Adrenal gland (tissue), 12 donors: ENCODE data around the gene SLC30A2. TPM values are rescaled to one million over a fixed set of nuclear protein-coding genes. Genes with fewer than 3 reads are reported as not detected.

Source experiments
- DNase-seq, 7 donors: peaks; one replicate each; pipeline ENCODE4 v3.0.0-alpha.2; 2019 to 2020
- H3K27ac ChIP-seq, 5 donors: fragments of 200-600 bp; sonication (generic) in 4 of 5; 1 replicate in 3 of 5; 2 replicates in 2 of 5; pipeline versions ENCODE4 v1.5.1 to v1.8.0; 2016 to 2020; ENCODE audit warnings: mild to moderate bottlenecking in 1 of 5
- H3K27me3 ChIP-seq: fragments of 200-600 bp; 2 replicates; pipeline ENCODE4 v1.8.0; 2021
- H3K36me3 ChIP-seq, 2 donors: fragments of 200-600 bp; replicated peaks in 1 of 2; 1 replicate in 1 of 2; 2 replicates in 1 of 2; pipeline versions ENCODE4 v1.5.1 to v1.8.0; 2018 to 2022
- H3K4me1 ChIP-seq, 2 donors: fragments of 200-600 bp; replicated peaks in 1 of 2; 1 replicate in 1 of 2; 2 replicates in 1 of 2; pipeline versions ENCODE4 v1.5.1 to v1.8.0; 2018 to 2021
- H3K4me3 ChIP-seq, 4 donors: fragments of 200-600 bp; sonication (generic) in 3 of 4; one replicate each; pipeline ENCODE4 v1.5.1; 2016 to 2018
- H3K9me3 ChIP-seq, 3 donors: fragments of 200-600 bp; sonication (generic) in 1 of 3; replicated peaks in 1 of 3; 1 replicate in 2 of 3; 2 replicates in 1 of 3; pipeline versions ENCODE4 v1.5.1 to v1.8.0; 2016 to 2021
- POLR2A ChIP-seq, 2 donors: fragments of 450-650 bp; IDR thresholded peaks; one replicate each; pipeline ENCODE4 v1.6.1; 2017; ENCODE audit warnings: antibody characterized with exemption in 2 of 2, mild to moderate bottlenecking in 2 of 2, moderate library complexity in 1 of 2
- WGBS, 4 donors: extraction: QIAGEN DNeasy Blood & Tissue Kit in 2 of 4; methylation state at CpG; one replicate each; pipeline versions ENCODE4 v1.1.5 to v1.1.7; 2013 to 2017; 5-methylcytosine and 5-hydroxymethylcytosine counted together
- intact Hi-C, 2 donors: fragments of 100-400 bp; cut with DNase I; formaldehyde crosslinking; loops; one replicate each; pipeline versions ENCODE4 v1.14.1 to v1.15.0; 2022 to 2023
- polyA plus RNA-seq, 3 donors: library from polyadenylated mRNA; stranded (reverse); fragments of 200-250 nt in 2 of 3; fragments of 350-450 nt in 1 of 3; fragmentation: Illumina TruSeq in 1 of 3; extraction: RNeasy Lipid Tissue Mini Kit (QIAGEN cat#74804) in 1 of 3; gene quantifications; one replicate each; pipeline ENCODE4 v1.2.3, GENCODE V29; 2013 to 2014
- total RNA-seq, 9 donors: library from RNA; depleted of rRNA in 4 of 9; stranded (reverse); fragments of >200 nt in 4 of 9; fragments of 120-200 nt in 1 of 9; fragmentation: NEBNext Ultra II Directional in 1 of 9; extraction: Animal tissue kit (Norgen Biotek cat#: 25700) in 1 of 9; gene quantifications; one replicate each; pipeline versions ENCODE4 v1.1.0 to v1.2.4, GENCODE V29; 2013 to 2023
- TF ChIP-seq, protein P1 (sequence below), 6 experiments: fragments of 450-650 bp in 4 of 6; fragments of 200-600 bp in 2 of 6; sonication (generic) in 1 of 6; IDR thresholded peaks; 1 replicate in 5 of 6; 2 replicates in 1 of 6; pipeline versions ENCODE4 v1.5.1 to v1.8.0; 2016 to 2021; ENCODE audit warnings: antibody characterized with exemption in 6 of 6, mild to moderate bottlenecking in 2 of 6, moderate library complexity in 1 of 6
- donor health status: healthy with polysubstance abuse.
- donor health status: Bipolar disorder and iron deficiency.
- donor health status: DM: yes; HTN: yes; CAD: no.
- donor health status: DM: no; HTN: no; CAD: no.
- donor health status: DM: no; HTN: no; CAD: no.
- donor health status: DM: yes; HTN: yes; CAD: no.

Gene SLC30A2
- total and polyA plus RNA-seq, 12 donors, result 0.06 to 4.8 (median 0.47) TPM

DNA sequence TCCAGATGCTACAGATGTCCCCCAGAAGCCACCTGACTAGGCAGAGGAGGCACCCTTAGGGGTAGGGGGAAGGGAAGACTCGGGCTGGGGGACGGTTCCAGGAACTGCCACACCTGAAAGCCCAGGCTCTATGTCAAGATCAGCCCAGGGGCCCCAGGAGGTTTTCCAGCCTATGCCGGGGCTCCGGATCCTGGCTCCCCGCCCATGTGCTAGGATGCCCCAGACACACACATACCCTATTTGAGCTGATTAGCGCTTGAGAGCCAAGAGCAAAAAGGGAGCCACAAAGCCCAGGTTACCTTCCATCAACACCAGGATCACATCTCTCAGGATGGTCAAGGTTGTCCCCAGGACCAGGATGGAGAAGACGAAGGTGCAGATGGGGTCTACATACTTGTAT is 4.5 kb downstream of the SLC30A2 start:
- H3K36me3 ChIP-seq, result no peaks in the 10 kb centered on the region
- TF ChIP-seq, protein P1, sequence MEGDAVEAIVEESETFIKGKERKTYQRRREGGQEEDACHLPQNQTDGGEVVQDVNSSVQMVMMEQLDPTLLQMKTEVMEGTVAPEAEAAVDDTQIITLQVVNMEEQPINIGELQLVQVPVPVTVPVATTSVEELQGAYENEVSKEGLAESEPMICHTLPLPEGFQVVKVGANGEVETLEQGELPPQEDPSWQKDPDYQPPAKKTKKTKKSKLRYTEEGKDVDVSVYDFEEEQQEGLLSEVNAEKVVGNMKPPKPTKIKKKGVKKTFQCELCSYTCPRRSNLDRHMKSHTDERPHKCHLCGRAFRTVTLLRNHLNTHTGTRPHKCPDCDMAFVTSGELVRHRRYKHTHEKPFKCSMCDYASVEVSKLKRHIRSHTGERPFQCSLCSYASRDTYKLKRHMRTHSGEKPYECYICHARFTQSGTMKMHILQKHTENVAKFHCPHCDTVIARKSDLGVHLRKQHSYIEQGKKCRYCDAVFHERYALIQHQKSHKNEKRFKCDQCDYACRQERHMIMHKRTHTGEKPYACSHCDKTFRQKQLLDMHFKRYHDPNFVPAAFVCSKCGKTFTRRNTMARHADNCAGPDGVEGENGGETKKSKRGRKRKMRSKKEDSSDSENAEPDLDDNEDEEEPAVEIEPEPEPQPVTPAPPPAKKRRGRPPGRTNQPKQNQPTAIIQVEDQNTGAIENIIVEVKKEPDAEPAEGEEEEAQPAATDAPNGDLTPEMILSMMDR (IDR thresholded peaks at IDR 0.05), result no peak
- no peak for TF ChIP-seq POLR2A (IDR thresholded peaks at IDR 0.05)
- H3K27me3 ChIP-seq, result peaks cover 19% of the 10 kb centered on the region
- 84 to 98% (median 91%) methylated on average over 5 to 7 of the region's 7 CpGs for WGBS, 4 donors
- H3K9me3 ChIP-seq, result no peaks in the 10 kb centered on the region
- intact Hi-C loops, result loop anchor here in 1 of 2 donors (5.0 kb wide), 1 partner anchor 111 kb away; no protein-coding TSS in a partner anchor
- no peak overlapping the region for H3K4me3 ChIP-seq
- H3K4me1 ChIP-seq, result peaks cover 6 to 16% of the 10 kb centered on the region in 2 donors
- DNase-seq, result peak in 1 of 7 donors; percentile 43
- no peak overlapping the region for H3K27ac ChIP-seq

DNA sequence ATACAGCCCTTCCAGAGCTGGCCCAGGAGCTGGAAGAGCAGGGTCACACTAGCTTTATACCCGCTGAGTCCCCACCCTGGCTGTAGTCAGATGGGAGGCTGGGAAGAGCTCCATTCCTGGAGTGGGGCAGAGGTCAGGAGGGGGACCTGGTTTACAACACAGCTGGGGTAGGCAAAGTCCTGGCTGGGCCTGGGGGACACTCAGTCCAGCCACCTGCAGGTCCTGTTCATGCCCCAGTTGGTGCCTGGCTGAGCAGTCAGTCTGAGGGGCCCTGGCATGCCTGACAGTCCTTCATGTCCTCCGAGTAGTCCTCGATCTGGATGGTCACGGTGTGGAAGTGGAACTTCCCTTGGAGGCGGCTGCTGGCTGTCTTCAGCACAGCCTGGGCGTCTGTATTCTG is 7.0 kb downstream of the SLC30A2 start:
- H3K27ac ChIP-seq, result no peak overlapping the region
- intact Hi-C loops, result loop anchor here in 1 of 2 donors (10.0 kb wide), 1 partner anchor 126 kb away; the partner anchor contains the start of genes C1orf232 and ZNF593
- no peaks in the 10 kb centered on the region for H3K27me3 ChIP-seq
- peaks cover 14 to 17% of the 10 kb centered on the region in 2 donors for H3K4me1 ChIP-seq
- no peak overlapping the region for H3K4me3 ChIP-seq
- H3K36me3 ChIP-seq, result no peaks in the 10 kb centered on the region
- WGBS, 4 donors, result 81 to 95% (median 88%) methylated on average over 4 to 6 of the region's 6 CpGs
- DNase-seq, result no peak
- no peaks in the 10 kb centered on the region for H3K9me3 ChIP-seq
- no peak for TF ChIP-seq POLR2A (IDR thresholded peaks at IDR 0.05)
- TF ChIP-seq, protein P1 (IDR thresholded peaks at IDR 0.05), result no peak

DNA sequence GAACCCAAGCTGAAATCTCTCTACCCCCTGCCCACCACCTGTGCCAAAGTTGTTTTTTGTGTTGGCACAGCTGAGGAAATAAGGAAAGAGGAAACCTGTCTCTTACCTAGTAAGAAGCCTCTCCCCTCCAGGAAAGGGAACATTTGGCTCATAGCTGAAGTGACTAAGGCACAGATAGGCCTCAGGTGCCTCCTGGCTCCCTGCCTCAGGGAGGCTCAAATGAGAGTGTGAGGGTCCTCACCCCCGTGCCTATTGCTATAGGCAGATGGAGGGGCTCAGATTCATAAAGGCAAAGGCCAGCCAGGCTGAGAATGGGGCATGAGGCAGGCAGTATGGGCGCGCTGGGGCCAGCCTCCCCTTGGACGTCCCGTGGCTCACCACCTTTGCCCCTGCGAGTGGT is 7.4 kb downstream of the SLC30A2 start:
- H3K27ac ChIP-seq, result no peak overlapping the region
- no peak overlapping the region for H3K4me3 ChIP-seq
- H3K9me3 ChIP-seq, result no peaks in the 10 kb centered on the region
- peaks cover 14 to 17% of the 10 kb centered on the region in 2 donors for H3K4me1 ChIP-seq
- no peak for TF ChIP-seq POLR2A (IDR thresholded peaks at IDR 0.05)
- TF ChIP-seq, protein P1 (IDR thresholded peaks at IDR 0.05), result no peak
- H3K27me3 ChIP-seq, result no peaks in the 10 kb centered on the region
- no peaks in the 10 kb centered on the region for H3K36me3 ChIP-seq
- intact Hi-C loops, result loop anchor here in 1 of 2 donors (10.0 kb wide), 1 partner anchor 126 kb away; the partner anchor contains the start of genes C1orf232 and ZNF593
- DNase-seq, result no peak
- WGBS, 4 donors, result 82 to 91% (median 87%) methylated on average over 6 of the region's 6 CpGs; no CpG with 5 or more reads in 1 of the 4 donors

DNA sequence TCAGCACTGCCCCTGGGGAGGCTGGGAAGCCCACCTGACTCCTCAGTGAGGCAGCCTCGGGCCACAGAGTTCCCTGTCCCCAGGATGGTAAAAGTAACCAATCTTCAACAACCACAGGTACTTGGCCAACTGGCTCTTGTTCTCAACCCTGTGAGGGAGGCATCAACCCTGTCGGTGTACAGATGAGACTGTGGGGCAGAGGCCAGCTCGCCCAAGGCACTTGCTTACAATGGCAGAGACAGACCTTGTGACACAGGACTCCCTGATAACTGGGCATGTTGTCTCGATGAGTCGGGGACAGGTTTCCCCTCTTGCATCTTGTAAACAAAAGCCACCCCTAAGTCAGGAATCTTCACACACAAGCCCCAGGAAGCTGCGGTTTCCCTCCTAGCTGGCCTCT is 8.0 kb downstream of the SLC30A2 start:
- TF ChIP-seq, protein P1 (IDR thresholded peaks at IDR 0.05), result no peak
- TF ChIP-seq POLR2A (IDR thresholded peaks at IDR 0.05), result no peak
- no peak overlapping the region for H3K27ac ChIP-seq
- peaks cover 14 to 17% of the 10 kb centered on the region in 2 donors for H3K4me1 ChIP-seq
- no peak for DNase-seq
- no peaks in the 10 kb centered on the region for H3K27me3 ChIP-seq
- WGBS, 4 donors, result 63 to 78% (median 68%) methylated on average over 6 of the region's 6 CpGs
- intact Hi-C loops, result loop anchor here in 1 of 2 donors (10.0 kb wide), 1 partner anchor 127 kb away; the partner anchor contains the start of genes C1orf232 and ZNF593
- no peak overlapping the region for H3K4me3 ChIP-seq
- no peaks in the 10 kb centered on the region for H3K36me3 ChIP-seq
- no peaks in the 10 kb centered on the region for H3K9me3 ChIP-seq
